MCF 10A (cell line): ENCODE measurements around the gene PDIA2. TPM values are rescaled to one million over a fixed set of nuclear protein-coding genes. Genes with fewer than 3 reads are reported as not detected.

Experiments
- BruUV-seq: library from RNA; stranded (reverse); fragments of 400-500 nt; replicated peaks from 2 replicates; lab custom pipeline; 2021; lab: Mats Ljungman, UMichigan
- CTCF ChIA-PET: fragments of 300-600 bp; sonication (Branson Sonifier 250); formaldehyde crosslinking; extraction: SDS; loops from one replicate; lab custom pipeline; 2021; ENCODE audit warnings: antibody characterized with exemption, inconsistent platforms; lab: Yijun Ruan, JAX
- POLR2A ChIA-PET: fragments of 300-600, 350-650 bp; sonication (Branson Sonifier 250); formaldehyde crosslinking; extraction: SDS; loops from one replicate; lab custom pipeline; 2020; ENCODE audit warnings: antibody characterized with exemption, inconsistent platforms; lab: Yijun Ruan, JAX
- DNase-seq: peaks from one replicate; pipeline ENCODE4 v3.0.0-alpha.2; 2018; ENCODE audit not compliant: unreplicated experiment
- H3K27ac Mint-ChIP-seq: one replicate; pipeline ENCODE4 v1.8.0; 2022; ENCODE audit warnings: mild to moderate bottlenecking, low read depth, mixed read lengths; ENCODE audit not compliant: unreplicated experiment
- H3K27me3 Mint-ChIP-seq: one replicate; pipeline ENCODE4 v1.8.0; 2022; ENCODE audit warnings: mixed read lengths; ENCODE audit not compliant: insufficient read depth, unreplicated experiment
- H3K36me3 Mint-ChIP-seq: one replicate; pipeline ENCODE4 v1.8.0; 2022; ENCODE audit warnings: mild to moderate bottlenecking, moderate library complexity, mixed read lengths; ENCODE audit not compliant: insufficient read depth, unreplicated experiment
- H3K4me1 Mint-ChIP-seq: one replicate; pipeline ENCODE4 v1.8.0; 2022; ENCODE audit warnings: mixed read lengths; ENCODE audit not compliant: insufficient read depth, unreplicated experiment
- H3K4me3 Mint-ChIP-seq: one replicate; pipeline ENCODE4 v1.8.0; 2022; ENCODE audit warnings: mild to moderate bottlenecking, moderate library complexity, mixed read lengths; ENCODE audit not compliant: unreplicated experiment
- H3K9me3 Mint-ChIP-seq: one replicate; pipeline ENCODE4 v1.8.0; 2022; ENCODE audit warnings: mixed read lengths; ENCODE audit not compliant: unreplicated experiment
- intact Hi-C: fragments of 100-400 bp; cut with micrococcal nuclease; formaldehyde crosslinking; loops from 2 replicates; pipeline ENCODE4 v1.14.1; 2022
- total RNA-seq: library from RNA; stranded (reverse); gene quantifications from 2 replicates; pipeline ENCODE4 v1.2.3, GENCODE V29; 2022
- TF ChIP-seq, protein P1 (sequence below): fragments of 200-600 bp; IDR thresholded peaks from one replicate; pipeline ENCODE4 v1.8.0; 2022; ENCODE audit warnings: antibody characterized with exemption, mild to moderate bottlenecking; ENCODE audit not compliant: unreplicated experiment

PDIA2 gene
- total RNA-seq, 1 experiment from 2014 or later: not detected

DNA sequence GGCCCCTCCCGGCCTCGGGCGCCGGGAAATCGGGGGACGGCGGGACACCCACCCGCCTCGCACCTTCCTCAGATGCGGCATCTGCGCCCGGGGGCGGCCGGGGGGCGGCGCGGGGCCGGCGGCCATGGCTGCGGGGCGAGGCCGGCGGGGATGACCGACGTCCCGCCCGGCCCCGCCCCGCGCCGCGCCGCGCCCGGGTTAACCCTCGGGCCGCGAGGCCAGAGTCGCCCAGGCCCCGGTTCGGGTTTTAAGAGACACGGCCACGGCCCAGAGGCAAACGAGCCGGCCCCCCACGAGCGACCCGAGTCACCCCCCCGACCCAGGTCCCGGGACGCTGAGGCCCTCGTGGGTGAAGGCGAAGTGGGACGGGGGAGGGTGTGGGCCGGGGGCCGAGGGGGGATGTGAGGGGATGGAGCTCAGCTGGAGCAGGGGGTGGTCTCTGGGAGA, 7.2 kb upstream of the PDIA2 start, which contains the start of gene RGS11:
RGS11 (minus strand) TSS at position 159 of the 447 bp plus-strand sequence; CDS start at position 126, 33 bp downstream.
- H3K27ac Mint-ChIP-seq: no peak within 1 kb of the TSS
- BruUV-seq: no TSS peak
- no peaks in the 10 kb centered on the region for H3K36me3 Mint-ChIP-seq
- no peak for DNase-seq
- TF ChIP-seq, protein P1, sequence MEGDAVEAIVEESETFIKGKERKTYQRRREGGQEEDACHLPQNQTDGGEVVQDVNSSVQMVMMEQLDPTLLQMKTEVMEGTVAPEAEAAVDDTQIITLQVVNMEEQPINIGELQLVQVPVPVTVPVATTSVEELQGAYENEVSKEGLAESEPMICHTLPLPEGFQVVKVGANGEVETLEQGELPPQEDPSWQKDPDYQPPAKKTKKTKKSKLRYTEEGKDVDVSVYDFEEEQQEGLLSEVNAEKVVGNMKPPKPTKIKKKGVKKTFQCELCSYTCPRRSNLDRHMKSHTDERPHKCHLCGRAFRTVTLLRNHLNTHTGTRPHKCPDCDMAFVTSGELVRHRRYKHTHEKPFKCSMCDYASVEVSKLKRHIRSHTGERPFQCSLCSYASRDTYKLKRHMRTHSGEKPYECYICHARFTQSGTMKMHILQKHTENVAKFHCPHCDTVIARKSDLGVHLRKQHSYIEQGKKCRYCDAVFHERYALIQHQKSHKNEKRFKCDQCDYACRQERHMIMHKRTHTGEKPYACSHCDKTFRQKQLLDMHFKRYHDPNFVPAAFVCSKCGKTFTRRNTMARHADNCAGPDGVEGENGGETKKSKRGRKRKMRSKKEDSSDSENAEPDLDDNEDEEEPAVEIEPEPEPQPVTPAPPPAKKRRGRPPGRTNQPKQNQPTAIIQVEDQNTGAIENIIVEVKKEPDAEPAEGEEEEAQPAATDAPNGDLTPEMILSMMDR: no peak
- ChIA-PET CTCF (no interaction called here), POLR2A (no interaction called here)
- H3K9me3 Mint-ChIP-seq: no peaks in the 10 kb centered on the region
- peaks cover 4% of the 10 kb centered on the region for H3K4me1 Mint-ChIP-seq
- H3K4me3 Mint-ChIP-seq: peak within 1 kb of the TSS; percentile 36
- no peaks in the 10 kb centered on the region for H3K27me3 Mint-ChIP-seq
- intact Hi-C loops: no loop called here

DNA sequence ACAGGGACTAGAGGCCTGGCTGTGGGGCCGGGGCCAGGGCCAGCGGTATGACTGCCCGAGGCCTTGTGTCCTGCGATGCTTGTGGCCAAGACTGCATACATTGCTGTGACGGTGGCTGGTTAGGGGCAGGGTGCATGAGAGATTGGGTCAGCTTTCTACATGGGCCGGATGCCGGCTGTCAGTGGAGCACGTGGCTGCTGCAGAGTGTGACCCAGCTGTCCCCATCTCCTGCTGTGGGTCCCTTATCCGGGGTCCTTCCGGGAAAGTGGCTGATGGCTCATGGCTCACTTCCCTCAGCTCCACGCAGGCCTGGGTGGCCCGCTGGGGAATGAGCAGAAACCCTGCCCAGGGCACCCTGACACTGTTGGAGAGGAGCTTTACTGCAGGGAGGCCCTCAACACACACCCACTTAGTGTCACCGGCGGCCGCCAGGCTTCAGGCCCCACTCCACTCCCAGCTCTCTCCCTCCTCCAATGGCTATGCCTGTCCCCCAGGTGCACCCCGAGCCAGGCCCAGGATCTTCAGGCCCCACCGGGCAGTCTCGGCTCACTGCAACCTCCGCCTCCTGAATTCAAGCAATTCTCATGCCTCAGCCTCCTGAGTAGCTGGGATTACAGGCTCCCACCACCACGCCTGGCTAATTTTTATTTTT, 6.4 kb upstream of the PDIA2 start:
- DNase-seq: no peak
- Mint-ChIP-seq H3K27me3 (no peaks in the 10 kb centered on the region), H3K36me3 (no peaks in the 10 kb centered on the region), H3K4me1 (peaks cover 4% of the 10 kb centered on the region), H3K4me3 (peak overlapping the region; percentile 36), H3K9me3 (no peaks in the 10 kb centered on the region), H3K27ac (no peak overlapping the region)
- intact Hi-C loops: no loop called here
- ChIA-PET CTCF (interaction anchor here (0.6 kb wide), 1 partner anchor 59 kb away, joined by 4 read pairs; no protein-coding TSS in a partner anchor), POLR2A (no interaction called here)
- TF ChIP-seq, protein P1: no peak
- BruUV-seq: no TSS peak

DNA sequence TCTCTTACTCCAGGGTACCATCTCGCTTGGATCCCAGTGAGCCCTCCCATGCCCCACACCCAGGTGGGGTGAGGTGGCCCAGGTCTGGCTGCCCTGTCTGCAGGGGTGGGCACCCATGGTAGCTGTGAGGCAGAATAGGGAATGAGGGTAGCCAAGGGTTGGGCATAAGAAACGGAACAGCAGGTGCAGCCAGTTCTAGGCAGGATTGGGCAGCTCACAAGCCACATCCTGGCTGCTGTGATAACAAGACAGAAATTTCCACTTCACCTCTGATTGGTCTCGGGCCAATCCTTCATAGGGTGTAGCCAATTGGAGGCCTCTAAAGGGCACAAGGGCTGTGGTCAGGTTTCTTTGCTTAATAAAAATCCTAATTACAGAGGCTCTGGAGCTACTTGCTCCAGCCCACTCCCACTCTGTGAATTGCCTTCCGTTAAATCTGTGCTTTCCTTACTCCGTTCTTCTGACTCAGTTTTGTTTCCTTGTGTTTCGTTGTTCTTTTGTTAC, 4.0 kb upstream of the PDIA2 start:
- intact Hi-C loops: no loop called here
- Mint-ChIP-seq H3K27ac (no peak overlapping the region), H3K36me3 (no peaks in the 10 kb centered on the region), H3K9me3 (no peaks in the 10 kb centered on the region), H3K27me3 (no peaks in the 10 kb centered on the region), H3K4me3 (no peak overlapping the region), H3K4me1 (peaks cover 4% of the 10 kb centered on the region)
- no TSS peak for BruUV-seq
- TF ChIP-seq, protein P1: no peak
- POLR2A ChIA-PET: interaction anchor here (0.5 to 1.1 kb wide), 2 partner anchors 44 to 198 kb away, joined by 3 to 4 read pairs; partner anchors contain the start of gene FAM234A
- CTCF ChIA-PET: interaction anchor here (0.6 kb wide), 1 partner anchor 115 kb away, joined by 3 read pairs; no protein-coding TSS in a partner anchor
- DNase-seq: peak; percentile 54

DNA sequence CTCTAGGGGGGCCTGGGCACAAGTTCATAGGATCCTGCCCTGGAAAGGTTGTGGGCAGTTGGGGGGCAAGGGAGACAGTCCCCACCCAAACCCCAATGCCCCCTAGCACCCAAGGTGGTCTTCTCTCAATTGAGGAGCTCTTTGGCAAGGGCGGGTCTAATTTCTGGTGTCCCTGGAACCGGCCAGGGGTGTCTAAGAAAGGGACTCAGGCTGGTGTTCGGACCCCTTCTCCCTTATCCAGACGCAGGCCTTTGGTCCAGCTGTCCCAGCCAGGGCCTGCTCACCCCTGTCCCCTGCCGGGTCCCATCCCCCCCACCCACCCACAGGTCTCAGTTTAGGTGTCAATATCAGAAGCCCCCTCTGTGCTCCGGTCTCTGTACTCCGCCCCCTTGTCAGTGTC, 3.4 kb upstream of the PDIA2 start:
- no TSS peak for BruUV-seq
- peaks cover 4% of the 10 kb centered on the region for H3K4me1 Mint-ChIP-seq
- no peak overlapping the region for H3K4me3 Mint-ChIP-seq
- DNase-seq: no peak
- no peaks in the 10 kb centered on the region for H3K27me3 Mint-ChIP-seq
- no peaks in the 10 kb centered on the region for H3K36me3 Mint-ChIP-seq
- no peak overlapping the region for H3K27ac Mint-ChIP-seq
- TF ChIP-seq, protein P1: no peak
- no peaks in the 10 kb centered on the region for H3K9me3 Mint-ChIP-seq
- intact Hi-C loops: no loop called here
- ChIA-PET CTCF (interaction anchor here (0.6 to 1.1 kb wide), 2 partner anchors 72 to 115 kb away, joined by 3 to 6 read pairs; no protein-coding TSS in a partner anchor), POLR2A (interaction anchor here (1.1 kb wide), 1 partner anchor 44 kb away, joined by 4 read pairs; the partner anchor contains the start of gene FAM234A)
